Breast epithelium (tissue), 3 donors: ENCODE results near the gene EEF1G.

Experiments used
- POLR2A ChIP-seq: fragments of 450-650 bp; IDR thresholded peaks from one replicate; pipeline ENCODE4 v1.6.1; 2016; ENCODE audit warnings: antibody characterized with exemption, mild to moderate bottlenecking, moderate library complexity
- POLR2AphosphoS5 ChIP-seq, 3 donors: sonication (generic); formaldehyde crosslinking; IDR thresholded peaks; one replicate each; pipeline ENCODE4 v1.6.1; 2017; ENCODE audit warnings: antibody characterized with exemption in 3 of 3
- TF ChIP-seq, protein P1 (sequence below), 3 donors: fragments of 450-650 bp; IDR thresholded peaks; one replicate each; pipeline ENCODE4 v1.5.1; 2016 to 2017; ENCODE audit warnings: antibody characterized with exemption in 3 of 3, mild to moderate bottlenecking in 3 of 3, moderate library complexity in 3 of 3

DNA sequence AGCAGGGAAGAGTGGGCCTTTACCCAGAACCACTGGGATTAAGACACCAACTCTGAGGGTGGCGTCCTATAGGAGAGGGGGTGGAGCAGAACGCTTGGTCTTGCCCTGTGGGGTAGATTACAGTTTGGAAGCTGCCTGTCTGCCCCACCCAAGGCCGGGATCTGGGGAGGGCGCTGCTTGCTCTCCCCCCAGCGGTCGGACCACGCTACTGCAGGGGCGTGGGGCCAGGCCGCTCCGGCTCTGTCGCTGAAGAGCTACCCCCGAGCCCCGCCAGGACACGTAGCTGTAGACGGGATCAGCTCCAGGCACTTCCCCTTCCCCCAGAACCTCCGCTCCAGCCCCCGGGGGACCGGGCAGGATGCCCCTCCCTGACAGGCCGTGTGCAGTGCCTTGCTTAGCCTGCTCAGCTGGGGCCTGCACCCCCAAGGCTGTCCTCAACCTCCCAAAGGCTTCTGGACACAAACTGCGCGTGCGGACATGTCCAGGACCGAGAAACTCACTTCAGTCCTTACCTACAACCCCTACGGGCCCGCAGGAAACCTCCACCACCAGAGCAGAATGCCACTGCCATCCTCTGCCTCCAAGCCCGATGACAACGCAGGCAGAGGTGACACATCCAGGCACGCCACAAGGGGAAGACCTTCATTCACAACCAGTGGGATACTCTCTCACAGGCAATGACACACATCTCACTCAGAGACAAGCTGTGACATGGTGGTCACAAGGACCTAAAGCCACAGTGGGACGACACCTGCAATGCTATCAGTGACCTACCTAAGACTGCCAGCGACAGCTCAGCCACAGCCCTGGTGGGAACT lies 30.7 kb downstream of the EEF1G start:
- TF ChIP-seq, protein P1, sequence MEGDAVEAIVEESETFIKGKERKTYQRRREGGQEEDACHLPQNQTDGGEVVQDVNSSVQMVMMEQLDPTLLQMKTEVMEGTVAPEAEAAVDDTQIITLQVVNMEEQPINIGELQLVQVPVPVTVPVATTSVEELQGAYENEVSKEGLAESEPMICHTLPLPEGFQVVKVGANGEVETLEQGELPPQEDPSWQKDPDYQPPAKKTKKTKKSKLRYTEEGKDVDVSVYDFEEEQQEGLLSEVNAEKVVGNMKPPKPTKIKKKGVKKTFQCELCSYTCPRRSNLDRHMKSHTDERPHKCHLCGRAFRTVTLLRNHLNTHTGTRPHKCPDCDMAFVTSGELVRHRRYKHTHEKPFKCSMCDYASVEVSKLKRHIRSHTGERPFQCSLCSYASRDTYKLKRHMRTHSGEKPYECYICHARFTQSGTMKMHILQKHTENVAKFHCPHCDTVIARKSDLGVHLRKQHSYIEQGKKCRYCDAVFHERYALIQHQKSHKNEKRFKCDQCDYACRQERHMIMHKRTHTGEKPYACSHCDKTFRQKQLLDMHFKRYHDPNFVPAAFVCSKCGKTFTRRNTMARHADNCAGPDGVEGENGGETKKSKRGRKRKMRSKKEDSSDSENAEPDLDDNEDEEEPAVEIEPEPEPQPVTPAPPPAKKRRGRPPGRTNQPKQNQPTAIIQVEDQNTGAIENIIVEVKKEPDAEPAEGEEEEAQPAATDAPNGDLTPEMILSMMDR (IDR thresholded peaks at IDR 0.05), result peak; percentile 97 to 98 (median 98)
- TF ChIP-seq POLR2A, result no peak
- TF ChIP-seq POLR2AphosphoS5 (IDR thresholded peaks at IDR 0.05), result peak in 2 of 3 donors; percentile 21 to 62
